Neural progenitor cell (in vitro differentiated cells): Measurements from ENCODE around the gene RGS11. TPM values are rescaled to one million over a fixed set of nuclear protein-coding genes. Genes with fewer than 3 reads are reported as not detected.

Source experiments
- DNase-seq: peaks from one replicate; pipeline ENCODE4 v3.0.0-alpha.2; 2016; ENCODE audit warnings: low spot score
- H2AFZ ChIP-seq: fragments of 200-600 bp; sonication (generic); replicated peaks from 2 replicates; pipeline ENCODE4 v1.6.1; 2016; ENCODE audit warnings: antibody characterized with exemption
- H3F3A ChIP-seq: fragments of 200-600 bp; sonication (generic); 2 replicates; pipeline ENCODE4 v1.6.1; 2016; ENCODE audit warnings: antibody characterized with exemption, low read depth
- H3K27ac ChIP-seq: fragments of 200-600 bp; sonication (generic); 2 replicates; pipeline ENCODE4 v1.5.1; 2016; ENCODE audit warnings: mild to moderate bottlenecking
- H3K27me3 ChIP-seq: fragments of 200-600 bp; sonication (generic); 2 replicates; pipeline ENCODE4 v1.6.1; 2016; ENCODE audit warnings: mild to moderate bottlenecking, moderate library complexity
- H3K36me3 ChIP-seq: fragments of 200-600 bp; sonication (generic); 2 replicates; pipeline ENCODE4 v1.5.1; 2016
- H3K4me1 ChIP-seq: fragments of 200-600 bp; sonication (generic); 2 replicates; pipeline ENCODE4 v1.6.1; 2016; ENCODE audit warnings: mixed run types
- H3K4me2 ChIP-seq: fragments of 200-600 bp; sonication (generic); 2 replicates; pipeline ENCODE4 v1.6.1; 2016
- H3K4me3 ChIP-seq: fragments of 200-600 bp; sonication (generic); 2 replicates; pipeline ENCODE4 v1.5.1; 2016
- H3K79me2 ChIP-seq: fragments of 200-600 bp; sonication (generic); 2 replicates; pipeline ENCODE4 v1.6.1; 2016; ENCODE audit warnings: low read depth
- H3K9ac ChIP-seq: fragments of 200-600 bp; sonication (generic); 2 replicates; pipeline ENCODE4 v1.6.1; 2016
- H3K9me3 ChIP-seq: fragments of 200-600 bp; sonication (generic); 2 replicates; pipeline ENCODE4 v1.5.1; 2016; ENCODE audit warnings: low read depth
- H4K20me1 ChIP-seq: fragments of 200-600 bp; sonication (generic); 2 replicates; pipeline ENCODE4 v1.6.1; 2016; ENCODE audit warnings: low read depth
- H3K27ac Mint-ChIP-seq: 3 replicates; pipeline ENCODE4 v1.8.0; 2021; ENCODE audit warnings: mixed read lengths
- H3K27me3 Mint-ChIP-seq: 2 replicates; pipeline ENCODE4 v1.8.0; 2022; ENCODE audit warnings: low read depth, mild to moderate bottlenecking, inconsistent platforms, moderate library complexity, mixed read lengths; ENCODE audit not compliant: insufficient read depth
- H3K36me3 Mint-ChIP-seq: 3 replicates; pipeline ENCODE4 v1.8.0; 2021; ENCODE audit warnings: mixed read lengths
- H3K4me1 Mint-ChIP-seq: 3 replicates; pipeline ENCODE4 v1.8.0; 2021; ENCODE audit warnings: mixed read lengths
- H3K4me3 Mint-ChIP-seq: 3 replicates; pipeline ENCODE4 v1.8.0; 2021; ENCODE audit warnings: mild to moderate bottlenecking, moderate library complexity, mixed read lengths
- H3K9me3 Mint-ChIP-seq: 3 replicates; pipeline ENCODE4 v1.8.0; 2020; ENCODE audit warnings: mixed read lengths
- EZH2 ChIP-seq: fragments of 200-600 bp; sonication (generic); IDR thresholded peaks from 2 replicates; pipeline ENCODE4 v1.6.1; 2017; ENCODE audit warnings: antibody characterized with exemption, mild to moderate bottlenecking, moderate library complexity
- EZH2phosphoT487 ChIP-seq: fragments of 200-600 bp; sonication (generic); IDR thresholded peaks from 2 replicates; pipeline ENCODE4 v1.6.1; 2017; ENCODE audit warnings: antibody characterized with exemption
- total RNA-seq: library from RNA; depleted of rRNA; stranded (reverse); fragments of >200 nt; gene quantifications from 2 replicates; pipeline ENCODE4 v1.2.3, GENCODE V29; 2015; ENCODE audit warnings: low replicate concordance
- TF ChIP-seq, protein P1 (sequence below): fragments of 200-600 bp; sonication (generic); IDR thresholded peaks from 2 replicates; pipeline ENCODE4 v1.5.1; 2017; ENCODE audit warnings: antibody characterized with exemption, mild to moderate bottlenecking

Gene RGS11
- total RNA-seq, 1 donor from 2014 or later, result 0.52 TPM

DNA sequence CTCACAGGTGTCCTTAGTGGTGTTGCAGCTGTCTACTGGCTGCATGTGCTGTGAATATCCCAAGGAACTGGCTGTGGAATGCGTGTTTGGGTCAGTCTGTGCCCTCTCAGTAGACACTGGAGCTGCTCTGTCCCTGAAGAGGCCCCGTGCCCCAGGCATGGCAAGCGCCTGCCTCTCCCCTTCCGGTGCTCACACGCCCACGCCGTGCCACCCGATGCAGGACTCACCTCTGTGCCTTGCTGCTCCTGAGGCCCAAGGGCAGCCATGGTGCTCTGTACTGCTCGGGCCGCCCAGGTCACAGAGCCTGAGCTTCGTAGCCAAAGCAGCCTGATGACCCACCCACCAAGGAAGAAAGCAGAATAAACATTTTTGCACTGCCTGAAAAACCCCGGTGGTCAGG, 10.0 kb downstream of the RGS11 start:
- Mint-ChIP-seq H3K9me3 (no peaks in the 10 kb centered on the region), H3K4me1 (peaks cover 7% of the 10 kb centered on the region), H3K4me3 (no peak overlapping the region), H3K36me3 (peaks cover 7% of the 10 kb centered on the region), H3K27ac (no peak overlapping the region), H3K27me3 (peaks cover 5% of the 10 kb centered on the region)
- Histone ChIP-seq H3K27ac (no peak overlapping the region), H2AFZ (no peak overlapping the region), H3K27me3 (no peaks in the 10 kb centered on the region), H3K79me2 (no peaks in the 10 kb centered on the region), H3F3A (peaks cover 19% of the 10 kb centered on the region), H4K20me1 (no peaks in the 10 kb centered on the region), H3K9me3 (no peaks in the 10 kb centered on the region), H3K4me2 (no peak overlapping the region), H3K4me3 (no peak overlapping the region), H3K4me1 (no peaks in the 10 kb centered on the region), H3K36me3 (no peaks in the 10 kb centered on the region), H3K9ac (no peak overlapping the region)
- TF ChIP-seq EZH2 (no peak), EZH2phosphoT487 (no peak)
- TF ChIP-seq, protein P1, sequence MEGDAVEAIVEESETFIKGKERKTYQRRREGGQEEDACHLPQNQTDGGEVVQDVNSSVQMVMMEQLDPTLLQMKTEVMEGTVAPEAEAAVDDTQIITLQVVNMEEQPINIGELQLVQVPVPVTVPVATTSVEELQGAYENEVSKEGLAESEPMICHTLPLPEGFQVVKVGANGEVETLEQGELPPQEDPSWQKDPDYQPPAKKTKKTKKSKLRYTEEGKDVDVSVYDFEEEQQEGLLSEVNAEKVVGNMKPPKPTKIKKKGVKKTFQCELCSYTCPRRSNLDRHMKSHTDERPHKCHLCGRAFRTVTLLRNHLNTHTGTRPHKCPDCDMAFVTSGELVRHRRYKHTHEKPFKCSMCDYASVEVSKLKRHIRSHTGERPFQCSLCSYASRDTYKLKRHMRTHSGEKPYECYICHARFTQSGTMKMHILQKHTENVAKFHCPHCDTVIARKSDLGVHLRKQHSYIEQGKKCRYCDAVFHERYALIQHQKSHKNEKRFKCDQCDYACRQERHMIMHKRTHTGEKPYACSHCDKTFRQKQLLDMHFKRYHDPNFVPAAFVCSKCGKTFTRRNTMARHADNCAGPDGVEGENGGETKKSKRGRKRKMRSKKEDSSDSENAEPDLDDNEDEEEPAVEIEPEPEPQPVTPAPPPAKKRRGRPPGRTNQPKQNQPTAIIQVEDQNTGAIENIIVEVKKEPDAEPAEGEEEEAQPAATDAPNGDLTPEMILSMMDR, result no peak
- DNase-seq, result no peak

DNA sequence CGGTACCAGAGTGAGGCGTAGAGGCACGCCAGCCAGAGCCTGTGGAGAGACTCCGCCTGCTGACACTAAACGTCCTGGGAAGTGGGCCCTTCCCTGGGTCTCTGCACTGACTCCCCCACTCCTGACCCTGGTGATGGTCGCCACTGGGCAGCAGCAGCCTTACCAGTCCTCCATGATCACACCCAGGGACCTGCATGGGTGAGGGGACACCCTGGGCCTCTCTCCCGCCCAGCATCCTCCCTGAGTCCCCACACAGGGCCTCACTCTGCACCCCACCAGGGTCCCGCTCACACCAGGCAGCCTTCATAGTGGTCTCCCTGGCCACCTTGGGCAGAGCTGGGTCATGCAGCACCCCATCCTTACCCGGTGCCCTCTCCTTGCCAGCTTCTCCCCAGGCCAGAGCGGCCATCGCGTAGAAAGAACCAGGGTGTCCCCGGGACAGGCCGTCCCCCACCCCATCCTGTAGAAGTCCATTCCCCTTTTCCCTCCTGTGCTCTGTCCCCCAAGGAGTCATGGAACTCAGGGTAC, 10.7 kb downstream of the RGS11 start:
- Histone ChIP-seq H3F3A (peaks cover 19% of the 10 kb centered on the region), H2AFZ (no peak overlapping the region), H3K4me1 (no peaks in the 10 kb centered on the region), H3K9ac (no peak overlapping the region), H3K79me2 (no peaks in the 10 kb centered on the region), H3K4me3 (no peak overlapping the region), H3K36me3 (no peaks in the 10 kb centered on the region), H4K20me1 (no peaks in the 10 kb centered on the region), H3K27ac (no peak overlapping the region), H3K4me2 (no peak overlapping the region), H3K27me3 (no peaks in the 10 kb centered on the region), H3K9me3 (no peaks in the 10 kb centered on the region)
- no peak overlapping the region for H3K4me3 Mint-ChIP-seq
- H3K36me3 Mint-ChIP-seq, result peaks cover 10% of the 10 kb centered on the region
- TF ChIP-seq, protein P1, result no peak
- TF ChIP-seq EZH2 (no peak), EZH2phosphoT487 (no peak)
- H3K9me3 Mint-ChIP-seq, result no peaks in the 10 kb centered on the region
- H3K27me3 Mint-ChIP-seq, result peaks cover 5% of the 10 kb centered on the region
- no peak for DNase-seq
- H3K27ac Mint-ChIP-seq, result no peak overlapping the region
- H3K4me1 Mint-ChIP-seq, result peaks cover 7% of the 10 kb centered on the region

GRCh38 chr16:264440-264951, 11.2 kb downstream of the RGS11 start:
- H3K27me3 Mint-ChIP-seq, result peaks cover 5% of the 10 kb centered on the region
- H3K36me3 ChIP-seq, result no peaks in the 10 kb centered on the region
- no peak overlapping the region for H3K4me2 ChIP-seq
- no peaks in the 10 kb centered on the region for H3K9me3 Mint-ChIP-seq
- no peak overlapping the region for H3K9ac ChIP-seq
- H4K20me1 ChIP-seq, result no peaks in the 10 kb centered on the region
- no peaks in the 10 kb centered on the region for H3K79me2 ChIP-seq
- H3K27ac Mint-ChIP-seq, result no peak overlapping the region
- H3K27ac ChIP-seq, result no peak overlapping the region
- peaks cover 19% of the 10 kb centered on the region for H3F3A ChIP-seq
- no peaks in the 10 kb centered on the region for H3K9me3 ChIP-seq
- H3K4me1 Mint-ChIP-seq, result peaks cover 7% of the 10 kb centered on the region
- no peak overlapping the region for H2AFZ ChIP-seq
- no peak overlapping the region for H3K4me3 Mint-ChIP-seq
- peaks cover 10% of the 10 kb centered on the region for H3K36me3 Mint-ChIP-seq
- no peak for DNase-seq
- H3K4me1 ChIP-seq, result no peaks in the 10 kb centered on the region
- no peaks in the 10 kb centered on the region for H3K27me3 ChIP-seq
- no peak overlapping the region for H3K4me3 ChIP-seq
- TF ChIP-seq EZH2 (no peak), EZH2phosphoT487 (no peak)
- TF ChIP-seq, protein P1, result no peak
